Thyroid gland (tissue), 4 donors: ENCODE results near the gene KCNQ2. TPM values are rescaled to one million over a fixed set of nuclear protein-coding genes. Genes with fewer than 3 reads are reported as not detected.

Experiments
- DNase-seq, 2 donors: peaks; one replicate each; pipeline ENCODE4 v3.0.0-alpha.2; 2019
- H3K27ac ChIP-seq, 3 donors: fragments of 200-600 bp; sonication (generic); 1 replicate in 2 of 3; 2 replicates in 1 of 3; pipeline ENCODE4 v1.5.1; 2016 to 2019; ENCODE audit warnings: mild to moderate bottlenecking in 1 of 3, moderate library complexity in 1 of 3
- H3K27me3 ChIP-seq: fragments of 200-600 bp; sonication (generic); one replicate; pipeline ENCODE4 v1.5.1; 2019
- H3K36me3 ChIP-seq, 2 donors: fragments of 200-600 bp; sonication (generic); one replicate each; pipeline ENCODE4 v1.5.1; 2016 to 2019
- H3K4me1 ChIP-seq, 2 donors: fragments of 200-600 bp; sonication (generic); one replicate each; pipeline ENCODE4 v1.5.1; 2017 to 2019
- H3K4me3 ChIP-seq, 3 donors: fragments of 200-600 bp; sonication (generic); replicated peaks in 1 of 3; 1 replicate in 2 of 3; 2 replicates in 1 of 3; pipeline ENCODE4 v1.5.1; 2016; ENCODE audit warnings: mild to moderate bottlenecking in 1 of 3
- H3K9me3 ChIP-seq: fragments of 200-600 bp; sonication (generic); one replicate; pipeline ENCODE4 v1.5.1; 2017
- POLR2A ChIP-seq, 2 donors: fragments of 450-650 bp; IDR thresholded peaks; one replicate each; pipeline ENCODE4 v1.6.1; 2017; ENCODE audit warnings: antibody characterized with exemption in 2 of 2, mild to moderate bottlenecking in 2 of 2, moderate library complexity in 1 of 2
- WGBS, 2 donors: methylation state at CpG; one replicate each; pipeline ENCODE4 v1.1.5; 2017; 5-methylcytosine and 5-hydroxymethylcytosine counted together
- intact Hi-C: fragments of 100-400 bp; cut with DNase I; formaldehyde crosslinking; loops from one replicate; pipeline ENCODE4 v1.15.1; 2023
- total RNA-seq, 4 donors: library from RNA; depleted of rRNA; stranded (reverse); fragments of >200 nt; gene quantifications; one replicate each; pipeline ENCODE4 v1.2.3, GENCODE V29; 2016
- TF ChIP-seq, protein P1 (sequence below), 6 experiments: fragments of 200-600 bp in 3 of 6; fragments of 450-650 bp in 3 of 6; sonication (generic) in 3 of 6; IDR thresholded peaks; one replicate each; pipeline ENCODE4 v1.5.1; 2016 to 2019; ENCODE audit warnings: antibody characterized with exemption in 6 of 6, mild to moderate bottlenecking in 2 of 6, inconsistent platforms in 1 of 6, moderate library complexity in 1 of 6

KCNQ2 gene
- total RNA-seq, 4 donors from 2014 or later: 0.11 to 0.27 TPM; not detected in 2

DNA sequence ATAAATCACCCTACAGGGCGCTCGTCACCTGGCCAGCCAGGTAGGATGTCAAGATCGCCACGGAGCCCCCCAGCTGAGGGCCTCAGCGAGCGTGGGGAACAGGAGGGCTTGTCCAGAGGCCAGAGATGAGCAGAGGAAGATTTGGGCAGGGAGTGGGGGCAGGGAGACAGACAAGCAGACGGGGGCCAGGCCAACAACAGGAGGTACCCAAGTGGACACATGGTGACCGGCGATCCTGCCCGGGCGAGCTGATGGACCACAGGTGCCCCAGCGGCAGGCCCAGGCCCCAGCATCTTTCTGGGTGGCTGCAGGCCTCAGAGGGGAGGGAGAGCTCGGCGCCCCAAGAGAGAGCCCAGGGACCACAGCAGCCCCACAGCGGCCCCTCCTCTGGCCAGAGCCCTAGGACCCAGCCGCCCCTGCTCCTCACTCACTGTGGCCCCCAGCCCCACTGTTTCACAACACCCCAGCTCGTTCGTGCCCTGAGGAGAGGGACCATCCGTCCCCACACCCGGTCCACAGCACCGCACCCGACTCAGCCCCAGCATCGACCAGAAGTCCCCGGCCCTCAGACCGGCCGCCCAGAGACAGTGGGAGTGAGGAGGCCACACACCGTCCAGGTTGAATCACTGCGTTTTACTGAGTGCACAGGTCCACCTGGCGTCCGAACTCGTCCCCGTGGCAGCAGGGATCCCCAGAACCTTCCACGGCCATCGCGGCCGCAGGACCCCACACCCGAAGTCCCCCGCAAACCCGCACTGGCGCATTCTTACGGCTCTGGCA, 72.7 kb downstream of the KCNQ2 start:
- TF ChIP-seq, protein P1, sequence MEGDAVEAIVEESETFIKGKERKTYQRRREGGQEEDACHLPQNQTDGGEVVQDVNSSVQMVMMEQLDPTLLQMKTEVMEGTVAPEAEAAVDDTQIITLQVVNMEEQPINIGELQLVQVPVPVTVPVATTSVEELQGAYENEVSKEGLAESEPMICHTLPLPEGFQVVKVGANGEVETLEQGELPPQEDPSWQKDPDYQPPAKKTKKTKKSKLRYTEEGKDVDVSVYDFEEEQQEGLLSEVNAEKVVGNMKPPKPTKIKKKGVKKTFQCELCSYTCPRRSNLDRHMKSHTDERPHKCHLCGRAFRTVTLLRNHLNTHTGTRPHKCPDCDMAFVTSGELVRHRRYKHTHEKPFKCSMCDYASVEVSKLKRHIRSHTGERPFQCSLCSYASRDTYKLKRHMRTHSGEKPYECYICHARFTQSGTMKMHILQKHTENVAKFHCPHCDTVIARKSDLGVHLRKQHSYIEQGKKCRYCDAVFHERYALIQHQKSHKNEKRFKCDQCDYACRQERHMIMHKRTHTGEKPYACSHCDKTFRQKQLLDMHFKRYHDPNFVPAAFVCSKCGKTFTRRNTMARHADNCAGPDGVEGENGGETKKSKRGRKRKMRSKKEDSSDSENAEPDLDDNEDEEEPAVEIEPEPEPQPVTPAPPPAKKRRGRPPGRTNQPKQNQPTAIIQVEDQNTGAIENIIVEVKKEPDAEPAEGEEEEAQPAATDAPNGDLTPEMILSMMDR (IDR thresholded peaks at IDR 0.05): no peak
- TF ChIP-seq POLR2A (IDR thresholded peaks at IDR 0.05): no peak
- H3K27ac ChIP-seq: no peak overlapping the region
- no peaks in the 10 kb centered on the region for H3K4me1 ChIP-seq
- H3K36me3 ChIP-seq: no peaks in the 10 kb centered on the region
- WGBS, 2 donors: 89 to 93% methylated on average over 27 to 38 of the region's 41 CpGs
- H3K4me3 ChIP-seq: no peak overlapping the region
- no peaks in the 10 kb centered on the region for H3K9me3 ChIP-seq
- intact Hi-C loops: no loop called here
- no peaks in the 10 kb centered on the region for H3K27me3 ChIP-seq
- no peak for DNase-seq

DNA sequence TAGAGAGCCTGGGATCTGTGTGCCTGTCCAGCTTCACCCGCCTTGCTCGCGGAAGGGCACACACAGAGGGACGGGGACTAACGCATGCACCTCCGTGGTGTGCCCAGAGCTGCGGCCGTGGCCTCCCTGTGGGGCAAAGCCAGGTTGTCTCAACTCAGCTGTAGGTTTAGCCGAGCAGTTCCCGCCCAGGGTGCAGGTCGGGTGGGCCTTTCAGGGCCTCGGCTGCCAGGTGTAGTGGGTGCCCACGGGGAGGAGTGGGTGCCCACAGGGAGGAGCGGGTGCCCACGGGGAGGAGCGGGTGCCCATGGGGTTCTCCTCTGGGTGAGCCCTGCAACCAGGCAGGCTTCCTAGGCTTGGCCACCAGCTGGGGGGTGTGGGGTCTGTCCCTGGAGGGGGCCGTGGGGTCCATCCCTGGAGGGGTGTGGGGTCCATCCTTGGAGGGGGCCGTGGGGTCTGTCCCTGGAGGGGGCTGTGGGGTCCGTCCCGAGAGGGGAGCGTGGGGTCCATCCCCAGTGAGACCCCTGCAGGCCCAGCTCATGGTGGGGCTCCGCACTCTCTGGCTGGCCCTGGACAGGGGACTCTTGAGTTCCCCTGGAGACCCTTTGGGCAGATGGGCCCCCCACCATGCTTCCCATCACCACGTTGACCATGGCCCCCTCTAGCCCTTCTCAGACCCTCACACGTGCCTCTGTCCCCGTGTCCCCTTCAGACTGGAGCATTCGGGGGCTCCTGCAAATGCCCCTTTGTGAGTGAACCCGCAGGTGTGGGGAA, 73.5 kb downstream of the KCNQ2 start:
- TF ChIP-seq, protein P1 (IDR thresholded peaks at IDR 0.05): no peak
- no peak for DNase-seq
- no peaks in the 10 kb centered on the region for H3K4me1 ChIP-seq
- H3K9me3 ChIP-seq: no peaks in the 10 kb centered on the region
- no peak overlapping the region for H3K4me3 ChIP-seq
- WGBS, 2 donors: 79 to 87% methylated on average over 4 to 7 of the region's 27 CpGs
- H3K36me3 ChIP-seq: no peaks in the 10 kb centered on the region
- no peak overlapping the region for H3K27ac ChIP-seq
- no peaks in the 10 kb centered on the region for H3K27me3 ChIP-seq
- intact Hi-C loops: no loop called here

- Histone ChIP-seq H3K27me3 (no peaks in the 10 kb centered on the region), H3K27ac (no peak overlapping the region), H3K9me3 (no peaks in the 10 kb centered on the region), H3K4me3 (no peak overlapping the region), H3K4me1 (no peaks in the 10 kb centered on the region), H3K36me3 (no peaks in the 10 kb centered on the region)
- TF ChIP-seq, protein P1 (IDR thresholded peaks at IDR 0.05): no peak
- TF ChIP-seq POLR2A (IDR thresholded peaks at IDR 0.05): no peak
- DNase-seq: no peak
- 77 to 80% methylated on average over 17 to 20 of the region's 25 CpGs for WGBS, 2 donors
- intact Hi-C loops: no loop called here
Observed at GRCh38 chr20:63397946-63398450, 74.5 kb downstream of the KCNQ2 start.

DNA sequence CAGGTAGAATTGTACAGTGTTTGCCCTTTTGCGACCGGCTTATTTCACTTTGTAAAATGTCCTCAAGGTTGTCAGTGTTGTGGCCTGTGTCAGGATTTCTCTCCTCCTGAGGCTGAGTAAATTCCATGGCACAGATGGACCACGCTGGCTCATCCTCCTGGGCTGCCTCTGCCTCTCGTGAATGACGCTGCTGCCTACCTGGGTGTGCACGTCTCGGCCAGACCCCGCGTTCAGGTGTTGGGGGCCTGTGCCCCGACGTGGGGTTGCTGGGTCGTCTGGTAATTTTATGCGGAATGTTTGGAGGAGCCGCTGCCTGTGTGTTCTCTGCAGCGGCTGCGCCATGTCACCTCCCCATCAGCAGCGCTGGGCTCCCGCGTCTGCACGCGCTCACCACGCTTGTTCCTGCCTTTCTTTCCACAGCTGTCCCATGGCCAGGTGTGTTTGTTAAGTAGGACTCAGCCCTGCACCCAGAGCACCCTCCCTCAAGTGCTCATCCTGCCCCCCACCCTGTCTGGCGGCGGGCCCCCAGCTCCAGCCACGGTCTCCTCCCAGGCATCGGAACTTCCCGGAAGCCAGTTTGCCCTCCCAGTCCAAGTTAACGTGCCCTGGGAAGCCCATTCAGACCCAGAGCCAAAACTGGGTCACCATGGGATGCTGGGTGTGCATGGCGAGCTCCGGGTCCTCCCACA, 75.2 kb downstream of the KCNQ2 start:
- no peak overlapping the region for H3K4me3 ChIP-seq
- intact Hi-C loops: no loop called here

More for the DNA sequence above, 75.2 kb downstream of the KCNQ2 start:
- Histone ChIP-seq H3K9me3 (no peaks in the 10 kb centered on the region), H3K27ac (no peak overlapping the region), H3K4me1 (no peaks in the 10 kb centered on the region), H3K27me3 (no peaks in the 10 kb centered on the region), H3K36me3 (no peaks in the 10 kb centered on the region)
- TF ChIP-seq POLR2A (IDR thresholded peaks at IDR 0.05): no peak
- TF ChIP-seq, protein P1 (IDR thresholded peaks at IDR 0.05): no peak
- no peak for DNase-seq
- 85 to 87% methylated on average over 30 of the region's 30 CpGs for WGBS, 2 donors
